Skeletal muscle tissue (tissue), 4 donors: ENCODE results near the gene DNM2. TPM values are rescaled to one million over a fixed set of nuclear protein-coding genes. Genes with fewer than 3 reads are reported as not detected.

Experiments used
- H3K27ac ChIP-seq: one replicate; pipeline ENCODE4 v1.7.0; 2013; ENCODE audit warnings: mild to moderate bottlenecking, low read depth, low read length, inconsistent platforms
- H3K27me3 ChIP-seq, 3 donors: one replicate each; pipeline ENCODE4 v1.7.0; 2013; ENCODE audit warnings: low read length in 3 of 3; ENCODE audit not compliant: control insufficient read depth in 3 of 3, insufficient read depth in 3 of 3
- H3K36me3 ChIP-seq, 3 donors: one replicate each; pipeline ENCODE4 v1.7.0; 2013; ENCODE audit warnings: low read length in 3 of 3; ENCODE audit not compliant: control insufficient read depth in 3 of 3, insufficient read depth in 3 of 3
- H3K4me1 ChIP-seq, 3 donors: one replicate each; pipeline ENCODE4 v1.7.0; 2013; ENCODE audit warnings: low read length in 3 of 3, mild to moderate bottlenecking in 3 of 3; ENCODE audit not compliant: control insufficient read depth in 3 of 3, insufficient read depth in 3 of 3
- H3K4me3 ChIP-seq, 3 donors: one replicate each; pipeline ENCODE4 v1.7.0; 2013; ENCODE audit warnings: low read length in 3 of 3
- H3K9ac ChIP-seq, 3 donors: one replicate each; pipeline ENCODE4 v1.7.0; 2013; ENCODE audit warnings: low read length in 3 of 3, mild to moderate bottlenecking in 3 of 3, moderate library complexity in 2 of 3, low read depth in 1 of 3
- H3K9me3 ChIP-seq, 3 donors: one replicate each; pipeline ENCODE4 v1.7.0; 2013; ENCODE audit warnings: low read length in 3 of 3; ENCODE audit not compliant: control insufficient read depth in 3 of 3
- total RNA-seq: library from RNA; depleted of rRNA; stranded (reverse); fragments of >200 nt; gene quantifications from one replicate; pipeline ENCODE4 v1.2.3, GENCODE V29; 2014
- donor health status: Osteomylitis.

The DNM2 gene
- total RNA-seq, 1 donor from 2014 or later = 54.8 TPM

DNA sequence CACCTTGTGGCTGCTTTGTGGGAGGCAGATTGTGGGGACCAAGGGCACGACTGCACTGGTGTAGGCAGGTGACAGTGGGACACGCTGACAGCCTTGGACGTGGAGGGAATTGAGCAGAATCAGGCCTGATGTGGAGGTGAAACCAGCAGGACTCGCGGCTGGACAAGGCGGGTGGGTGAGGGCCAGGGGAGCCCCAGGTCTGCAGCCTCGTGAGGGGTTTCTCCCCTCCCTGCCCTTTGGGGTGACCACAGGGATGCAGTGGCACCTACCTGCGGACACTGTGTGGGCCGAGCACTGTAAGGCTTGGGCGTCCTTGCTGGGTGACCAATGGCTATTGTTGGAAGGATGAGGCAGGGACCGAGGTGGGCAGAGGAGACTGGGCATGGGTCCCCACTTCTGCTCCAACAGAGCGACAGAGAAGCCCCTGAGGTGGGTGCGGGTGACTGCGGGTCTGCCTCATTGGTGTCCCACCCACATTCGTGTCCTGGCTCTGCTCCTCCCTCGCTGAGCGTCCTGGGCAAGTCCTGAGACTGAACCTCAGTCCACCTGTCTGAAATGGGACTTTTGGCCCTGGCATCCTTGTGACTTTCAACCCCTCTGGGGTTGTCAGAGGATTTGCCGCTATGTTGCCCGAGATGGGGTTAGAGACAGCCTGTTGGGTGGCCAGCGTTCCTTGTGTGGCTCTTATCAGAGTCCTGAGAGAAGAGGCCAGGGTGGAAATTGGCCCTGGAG, 30.5 kb downstream of the DNM2 start:
- Histone ChIP-seq H3K9me3 (no peaks in the 10 kb centered on the region), H3K36me3 (no peaks in the 10 kb centered on the region), H3K27ac (peak overlapping the region; percentile 47), H3K4me3 (no peak overlapping the region), H3K9ac (peak overlapping the region in 2 of 3 donors; percentile 14 to 64), H3K27me3 (no peaks in the 10 kb centered on the region), H3K4me1 (peaks cover 42 to 65% (median 59%) of the 10 kb centered on the region in 3 donors)

GRCh38 chr19:10748927-10749434, 31.1 kb downstream of the DNM2 start:
- Histone ChIP-seq H3K9me3 (no peaks in the 10 kb centered on the region), H3K27ac (peak overlapping the region; percentile 47), H3K9ac (peak overlapping the region in 2 of 3 donors; percentile 14 to 64), H3K4me1 (peaks cover 40 to 64% (median 58%) of the 10 kb centered on the region in 3 donors), H3K4me3 (peak overlapping the region in 1 of 3 donors; percentile 6), H3K27me3 (no peaks in the 10 kb centered on the region), H3K36me3 (no peaks in the 10 kb centered on the region)

GRCh38 chr19:10749435-10750384, 31.8 kb downstream of the DNM2 start:
- H3K4me1 ChIP-seq = peaks cover 34 to 57% (median 52%) of the 10 kb centered on the region in 3 donors
- H3K36me3 ChIP-seq = no peaks in the 10 kb centered on the region
- H3K9me3 ChIP-seq = no peaks in the 10 kb centered on the region
- no peak overlapping the region for H3K4me3 ChIP-seq
- H3K9ac ChIP-seq = peak overlapping the region in 1 of 3 donors; percentile 64
- no peaks in the 10 kb centered on the region for H3K27me3 ChIP-seq
- H3K27ac ChIP-seq = peak overlapping the region; percentile 47

- H3K4me3 ChIP-seq = peak overlapping the region in 2 of 3 donors; percentile 15 to 22
- H3K27ac ChIP-seq = peak overlapping the region; percentile 34
- no peaks in the 10 kb centered on the region for H3K27me3 ChIP-seq
- peaks cover 31 to 51% (median 47%) of the 10 kb centered on the region in 3 donors for H3K4me1 ChIP-seq
- no peaks in the 10 kb centered on the region for H3K36me3 ChIP-seq
- H3K9me3 ChIP-seq = no peaks in the 10 kb centered on the region
- peak overlapping the region; percentile 4 to 16 (median 7) for H3K9ac ChIP-seq
Measured at GRCh38 chr19:10751109-10751953, 33.5 kb downstream of the DNM2 start.

- peak overlapping the region; percentile 34 for H3K27ac ChIP-seq
- H3K9ac ChIP-seq = peak overlapping the region in 1 of 3 donors; percentile 4
- H3K4me3 ChIP-seq = no peak overlapping the region
- peaks cover 26 to 51% (median 42%) of the 10 kb centered on the region in 3 donors for H3K4me1 ChIP-seq
- no peaks in the 10 kb centered on the region for H3K9me3 ChIP-seq
- no peaks in the 10 kb centered on the region for H3K36me3 ChIP-seq
- H3K27me3 ChIP-seq = no peaks in the 10 kb centered on the region
Measured at GRCh38 chr19:10752237-10752912, 34.5 kb downstream of the DNM2 start.

GRCh38 chr19:10752913-10753704, 35.2 kb downstream of the DNM2 start:
- H3K27ac ChIP-seq = no peak overlapping the region
- no peak overlapping the region for H3K4me3 ChIP-seq
- no peaks in the 10 kb centered on the region for H3K27me3 ChIP-seq
- H3K9me3 ChIP-seq = no peaks in the 10 kb centered on the region
- peaks cover 26 to 46% (median 34%) of the 10 kb centered on the region in 3 donors for H3K4me1 ChIP-seq
- H3K36me3 ChIP-seq = no peaks in the 10 kb centered on the region
- no peak overlapping the region for H3K9ac ChIP-seq

DNA sequence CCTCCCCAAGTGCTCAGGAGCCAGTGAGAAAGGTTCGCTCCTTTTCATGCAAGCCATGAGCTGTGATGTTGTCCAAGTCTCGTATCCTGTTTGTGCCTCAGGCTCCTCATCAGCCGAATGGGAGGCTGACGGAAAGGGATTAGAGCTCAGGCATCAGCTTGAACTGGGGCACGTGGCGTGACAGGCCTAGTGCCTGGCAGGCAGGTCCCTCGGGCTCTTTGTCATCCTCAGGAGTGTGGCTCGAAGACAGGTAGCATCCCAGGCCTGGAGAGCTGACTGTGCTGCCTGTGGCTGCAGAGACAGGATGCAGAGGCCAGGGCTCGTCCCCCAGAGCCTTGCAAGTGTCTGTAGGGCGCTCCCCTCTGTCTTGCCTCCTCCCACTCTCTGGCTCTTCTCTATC, 38.5 kb downstream of the DNM2 start:
- Histone ChIP-seq H3K9ac (peak overlapping the region in 1 of 3 donors; percentile 16), H3K4me1 (peaks cover 10 to 29% (median 20%) of the 10 kb centered on the region in 3 donors), H3K27me3 (no peaks in the 10 kb centered on the region), H3K36me3 (peaks cover 6 to 7% (median 7%) of the 10 kb centered on the region in 3 donors), H3K27ac (no peak overlapping the region), H3K9me3 (no peaks in the 10 kb centered on the region), H3K4me3 (no peak overlapping the region)

DNA sequence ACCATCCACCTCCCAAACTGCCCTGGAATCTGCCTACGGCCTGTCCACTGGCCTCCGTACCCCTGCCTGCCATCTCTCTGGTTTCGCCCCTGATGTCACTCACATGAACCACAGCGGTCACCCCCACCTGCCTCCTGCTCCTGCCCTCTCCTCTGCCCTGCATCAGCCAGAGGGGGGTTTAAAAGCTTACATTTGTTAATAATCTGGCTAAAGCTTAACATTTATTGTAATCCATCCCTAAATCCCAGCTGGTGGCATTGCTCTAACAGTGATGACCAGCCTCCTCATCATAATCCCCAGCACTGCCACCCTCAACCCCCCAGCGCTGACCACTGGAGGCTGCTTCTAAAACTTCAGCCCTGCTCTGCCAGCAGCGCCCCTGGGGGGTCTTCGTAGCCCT, 38.9 kb downstream of the DNM2 start:
- H3K4me3 ChIP-seq = no peak overlapping the region
- no peak overlapping the region for H3K27ac ChIP-seq
- H3K9ac ChIP-seq = peak overlapping the region in 1 of 3 donors; percentile 16
- peaks cover 6 to 25% (median 20%) of the 10 kb centered on the region in 3 donors for H3K4me1 ChIP-seq
- H3K36me3 ChIP-seq = peaks cover 9 to 12% (median 11%) of the 10 kb centered on the region in 3 donors
- H3K27me3 ChIP-seq = no peaks in the 10 kb centered on the region
- H3K9me3 ChIP-seq = no peaks in the 10 kb centered on the region
